ENCODE data around the gene KANK2.
"Not testable (repeated sequence)": the region's sequence is repeated elsewhere in the genome, so short reads cannot be mapped to it uniquely, and the experiment has no call there.

The KANK2 gene

GRCh38 chr19:11191934-11192333 is 5.4 kb downstream of the KANK2 start:
- no peak overlapping the region for H3K4me3 ChIP-seq (ENCODE audit: low read depth, low read length)
- no peak for TF ChIP-seq CTCF (IDR thresholded peaks at IDR 0.05; ENCODE audit: low read depth, low read length, missing control alignments)

GRCh38 chr19:11191273-11191755 is 6.0 kb downstream of the KANK2 start:
- TF ChIP-seq CTCF (IDR thresholded peaks at IDR 0.05; ENCODE audit: low read depth, low read length, missing control alignments): no peak
- no peak for DNase-seq (ENCODE audit: low read depth)
- no peak overlapping the region for H3K4me3 ChIP-seq (ENCODE audit: low read depth, low read length)

More at GRCh38 chr19:11191934-11192333, 5.4 kb downstream of the KANK2 start:
- DNase-seq (ENCODE audit: low read depth): no peak

- DNase-seq (ENCODE audit: low read depth): no peak
- no peak for TF ChIP-seq CTCF (IDR thresholded peaks at IDR 0.05; ENCODE audit: low read depth, low read length, missing control alignments)
- no peak overlapping the region for H3K4me3 ChIP-seq (ENCODE audit: low read depth, low read length)
Observed at GRCh38 chr19:11190501-11190900, 6.8 kb downstream of the KANK2 start.

- no peak for TF ChIP-seq CTCF (IDR thresholded peaks at IDR 0.05; ENCODE audit: low read depth, low read length, missing control alignments)
- no peak overlapping the region for H3K4me3 ChIP-seq (ENCODE audit: low read depth, low read length)
- no peak for DNase-seq (ENCODE audit: low read depth)
Observed at GRCh38 chr19:11187441-11187840, 9.9 kb downstream of the KANK2 start.

GRCh38 chr19:11182994-11183393 is 14.4 kb downstream of the KANK2 start:
- TF ChIP-seq CTCF (IDR thresholded peaks at IDR 0.05; ENCODE audit: low read depth, low read length, missing control alignments): no peak
- no peak overlapping the region for H3K4me3 ChIP-seq (ENCODE audit: low read depth, low read length)
- DNase-seq (ENCODE audit: low read depth): no peak

GRCh38 chr19:11181488-11181887 is 15.9 kb downstream of the KANK2 start:
- TF ChIP-seq CTCF (IDR thresholded peaks at IDR 0.05; ENCODE audit: low read depth, low read length, missing control alignments): no peak
- no peak for DNase-seq (ENCODE audit: low read depth)
- no peak overlapping the region for H3K4me3 ChIP-seq (ENCODE audit: low read depth, low read length)

GRCh38 chr19:11180975-11181374 is 16.4 kb downstream of the KANK2 start:
- DNase-seq (ENCODE audit: low read depth); H3K4me3 ChIP-seq (ENCODE audit: low read depth, low read length): not testable (repeated sequence)

All from GM12864 (cell line).